Measurements from ENCODE around the gene FARSA.

Gene FARSA

GRCh38 chr19:12881172-12881808 is 52.2 kb downstream of the FARSA start, which contains the start of gene DNASE2:
DNASE2 (minus strand) TSS chr19:12881449; CDS start chr19:12881375, 74 bp downstream.
- no peak for TF ChIP-seq CTCF (IDR thresholded peaks at IDR 0.05; ENCODE audit: control extremely low read depth, extremely low read depth, low read depth, missing control alignments)
- CTCF ChIA-PET: interaction anchor here (0.8 to 3.0 kb wide), 8 partner anchors 8 to 180 kb away, joined by 3 to 15 read pairs (median 5); no protein-coding TSS in a partner anchor
- peak; percentile 97 for DNase-seq (ENCODE audit: extremely low spot score)
- POLR2A ChIA-PET: interaction anchor here (0.7 to 2.9 kb wide), 3 partner anchors 10 to 57 kb away, joined by 3 to 16 read pairs (median 6); partner anchors contain the start of genes CALR and GCDH

- no peak for DNase-seq (ENCODE audit: extremely low spot score)
- ChIA-PET POLR2A (interaction anchor here (2.9 kb wide), 1 partner anchor 9 kb away, joined by 16 read pairs; no protein-coding TSS in a partner anchor), CTCF (interaction anchor here (0.8 to 3.0 kb wide), 8 partner anchors 9 to 181 kb away, joined by 3 to 15 read pairs (median 4); no protein-coding TSS in a partner anchor)
- no peak for TF ChIP-seq CTCF (IDR thresholded peaks at IDR 0.05; ENCODE audit: control extremely low read depth, extremely low read depth, low read depth, missing control alignments)
Observed at GRCh38 chr19:12880551-12881171, 52.9 kb downstream of the FARSA start.

- ChIA-PET POLR2A (no interaction called here), CTCF (interaction anchor here (0.8 to 5.6 kb wide), 4 partner anchors 11 to 109 kb away, joined by 3 to 36 read pairs (median 10); no protein-coding TSS in a partner anchor)
- DNase-seq (ENCODE audit: extremely low spot score): no peak
- no peak for TF ChIP-seq CTCF (IDR thresholded peaks at IDR 0.05; ENCODE audit: control extremely low read depth, extremely low read depth, low read depth, missing control alignments)
Observed at GRCh38 chr19:12875086-12875485, 58.4 kb downstream of the FARSA start.

DNA sequence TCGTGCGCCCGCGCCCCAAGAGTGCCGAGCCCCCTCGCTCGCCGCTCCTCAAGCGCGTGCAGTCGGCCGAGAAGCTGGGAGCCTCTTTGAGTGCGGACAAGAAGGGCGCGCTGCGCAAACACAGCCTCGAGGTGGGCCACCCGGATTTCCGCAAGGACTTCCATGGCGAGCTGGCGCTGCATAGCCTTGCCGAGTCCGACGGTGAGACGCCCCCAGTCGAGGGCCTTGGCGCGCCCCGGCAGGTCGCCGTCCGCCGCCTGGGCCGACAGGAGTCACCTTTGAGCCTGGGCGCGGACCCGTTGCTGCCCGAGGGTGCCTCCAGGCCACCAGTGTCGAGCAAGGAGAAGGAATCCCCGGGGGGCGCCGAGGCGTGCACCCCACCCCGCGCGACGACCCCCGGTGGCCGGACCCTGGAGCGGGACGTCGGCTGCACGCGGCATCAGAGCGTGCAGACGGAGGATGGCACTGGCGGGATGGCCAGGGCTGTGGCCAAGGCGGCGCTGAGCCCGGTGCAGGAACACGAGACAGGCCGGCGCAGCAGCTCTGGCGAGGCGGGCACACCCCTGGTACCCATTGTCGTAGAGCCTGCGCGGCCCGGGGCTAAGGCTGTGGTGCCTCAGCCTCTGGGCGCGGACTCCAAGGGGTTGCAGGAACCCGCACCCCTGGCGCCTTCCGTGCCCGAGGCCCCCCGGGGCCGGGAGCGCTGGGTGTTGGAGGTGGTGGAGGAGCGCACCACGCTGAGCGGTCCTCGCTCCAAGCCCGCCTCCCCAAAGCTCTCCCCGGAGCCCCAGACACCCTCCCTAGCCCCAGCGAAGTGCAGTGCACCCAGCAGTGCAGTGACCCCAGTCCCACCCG is 59.4 kb downstream of the FARSA start:
- no peak for TF ChIP-seq CTCF (IDR thresholded peaks at IDR 0.05; ENCODE audit: control extremely low read depth, extremely low read depth, low read depth, missing control alignments)
- no peak for DNase-seq (ENCODE audit: extremely low spot score)
- ChIA-PET CTCF (interaction anchor here (1.6 to 5.6 kb wide), 3 partner anchors 8 to 91 kb away, joined by 7 to 36 read pairs (median 17); partner anchors contain the start of gene DNASE2), POLR2A (interaction anchor here (1.5 kb wide), 1 partner anchor 17 kb away, joined by 7 read pairs; the partner anchor contains the start of gene GCDH)

- CTCF ChIA-PET: interaction anchor here (1.0 to 5.6 kb wide), 6 partner anchors 9 to 187 kb away, joined by 3 to 36 read pairs (median 6); partner anchors contain the start of gene DNASE2
- DNase-seq (ENCODE audit: extremely low spot score): peak; percentile 68
- POLR2A ChIA-PET: interaction anchor here (0.5 to 3.5 kb wide), 5 partner anchors 7 to 147 kb away, joined by 3 to 16 read pairs (median 5); partner anchors contain the start of genes DNASE2 and GCDH
- no peak for TF ChIP-seq CTCF (IDR thresholded peaks at IDR 0.05; ENCODE audit: control extremely low read depth, extremely low read depth, low read depth, missing control alignments)
Observed at GRCh38 chr19:12872941-12873890, 60.3 kb downstream of the FARSA start.

All from GM10248 (cell line).